Spinal cord (tissue), 10 donors: Measurements from ENCODE around the gene MMS22L. TPM values are rescaled to one million over a fixed set of nuclear protein-coding genes. Genes with fewer than 3 reads are reported as not detected.

ENCODE experiments used
- DNase-seq, 6 donors: peaks; one replicate each; pipeline versions ENCODE4 v3.0.0 to v3.0.0-alpha.2; 2013 to 2015; ENCODE audit warnings: low spot score in 6 of 6, low read depth in 4 of 6
- H3K27ac ChIP-seq: one replicate; pipeline ENCODE4 v1.5.1; 2013; ENCODE audit warnings: low read depth, low read length, control low read depth
- H3K27me3 ChIP-seq: one replicate; pipeline ENCODE4 v1.6.1; 2013; ENCODE audit warnings: low read length; ENCODE audit not compliant: control insufficient read depth, insufficient read depth
- H3K36me3 ChIP-seq: one replicate; pipeline ENCODE4 v1.6.1; 2013; ENCODE audit warnings: low read length; ENCODE audit not compliant: control insufficient read depth, insufficient read depth
- H3K4me1 ChIP-seq: one replicate; pipeline ENCODE4 v1.6.1; 2013; ENCODE audit warnings: low read length; ENCODE audit not compliant: control insufficient read depth, insufficient read depth
- H3K4me3 ChIP-seq: one replicate; pipeline ENCODE4 v1.5.1; 2013; ENCODE audit warnings: low read depth, low read length, control low read depth
- H3K9me3 ChIP-seq: one replicate; pipeline ENCODE4 v1.6.1; 2013; ENCODE audit warnings: low read length; ENCODE audit not compliant: control insufficient read depth, insufficient read depth
- WGBS: methylation state at CpG from one replicate; pipeline ENCODE4 v1.1.5; 2013; ENCODE audit warnings: missing lambda C conversion rate; ENCODE audit not compliant: insufficient coverage; 5-methylcytosine and 5-hydroxymethylcytosine counted together
- polyA plus RNA-seq, 2 donors: library from polyadenylated mRNA; unstranded; fragments of 120-200 nt; gene quantifications; one replicate each; pipeline ENCODE4 v1.2.1, GENCODE V29; 2013; ENCODE audit not compliant: insufficient read length in 2 of 2
- total RNA-seq, 2 donors: library from RNA; depleted of rRNA in 1 of 2; stranded (reverse); fragments of 120-200 nt in 1 of 2; fragments of >200 nt in 1 of 2; gene quantifications; one replicate each; pipeline versions ENCODE4 v1.2.3 to v1.2.4, GENCODE V29; 2013 to 2014
- donor health status: healthy.

MMS22L gene
- total and polyA plus RNA-seq, 4 donors = 5.9 to 18.9 (median 9.3) TPM

DNA sequence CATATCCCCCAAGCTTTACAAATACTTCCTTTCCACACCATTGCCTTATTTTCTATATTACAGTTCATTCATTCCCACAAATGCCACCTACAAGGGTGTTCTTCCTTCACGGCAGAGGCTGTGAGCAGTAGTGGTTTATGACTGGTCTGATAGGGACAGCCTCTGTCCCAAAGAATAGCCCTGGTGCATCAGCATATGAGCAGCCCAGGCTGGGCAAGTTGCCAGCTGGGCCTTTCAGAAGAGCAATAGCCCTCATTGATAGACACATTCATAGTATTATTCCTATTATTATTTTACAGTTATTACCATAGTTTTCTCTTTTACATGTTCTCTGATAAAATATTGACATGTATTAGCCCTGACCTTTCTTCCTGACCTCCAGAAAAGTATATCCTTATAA is 149.9 kb downstream of the MMS22L start:
- peaks cover 2% of the 10 kb centered on the region for H3K4me1 ChIP-seq
- no CpG with 5 or more reads among the region's 1 CpG for WGBS
- no peaks in the 10 kb centered on the region for H3K27me3 ChIP-seq
- peaks cover 3% of the 10 kb centered on the region for H3K36me3 ChIP-seq
- peak in 4 of 6 donors; percentile 3 to 67 (median 33) for DNase-seq
- no peak overlapping the region for H3K27ac ChIP-seq
- H3K4me3 ChIP-seq = no peak overlapping the region
- H3K9me3 ChIP-seq = no peaks in the 10 kb centered on the region

DNA sequence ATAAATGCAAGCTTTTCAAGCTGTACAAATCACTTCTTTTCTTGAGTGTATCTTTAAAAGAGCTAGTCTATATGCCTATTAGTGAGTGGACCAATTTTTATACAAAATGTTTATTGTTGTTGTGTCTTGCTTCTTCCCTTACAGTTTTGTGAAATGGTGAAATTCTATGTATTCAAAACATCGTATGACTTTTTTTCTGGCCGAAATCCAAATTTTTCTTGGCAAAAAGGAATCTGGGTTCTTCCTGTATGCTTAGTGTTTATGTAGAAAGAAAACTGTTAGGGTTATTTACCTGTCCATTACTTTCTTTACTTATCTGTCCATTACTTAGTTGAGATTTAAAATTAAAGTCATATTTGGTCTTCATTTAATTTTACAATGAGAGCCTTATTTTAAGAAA is 153.9 kb downstream of the MMS22L start:
- H3K4me1 ChIP-seq = peaks cover 2% of the 10 kb centered on the region
- H3K27ac ChIP-seq = no peak overlapping the region
- H3K4me3 ChIP-seq = no peak overlapping the region
- no peaks in the 10 kb centered on the region for H3K27me3 ChIP-seq
- H3K9me3 ChIP-seq = no peaks in the 10 kb centered on the region
- no peaks in the 10 kb centered on the region for H3K36me3 ChIP-seq
- WGBS = no CpG with 5 or more reads among the region's 2 CpGs
- DNase-seq = peak in 1 of 6 donors; percentile 5

DNA sequence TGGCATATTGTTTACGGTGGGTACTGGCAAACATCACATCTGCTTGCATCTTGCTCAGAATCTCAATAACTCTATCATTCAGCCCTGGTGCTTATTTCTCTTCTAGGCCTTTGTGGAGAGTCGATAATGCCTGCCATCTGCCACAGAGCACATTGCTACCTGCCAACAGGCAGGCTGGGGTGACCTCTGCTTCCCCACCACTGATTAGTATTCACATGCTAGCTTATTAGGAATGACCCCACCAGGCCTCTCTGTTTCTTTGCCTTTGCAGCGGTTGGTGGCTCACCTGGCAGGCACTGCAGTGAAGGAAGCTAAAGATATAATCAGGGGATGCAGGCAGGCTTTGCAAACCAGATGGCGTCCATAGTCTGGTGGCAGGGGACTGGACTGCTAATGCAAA is 154.5 kb downstream of the MMS22L start:
- peak in 2 of 6 donors; percentile 12 to 28 for DNase-seq
- Histone ChIP-seq H3K4me1 (peaks cover 2% of the 10 kb centered on the region), H3K27ac (no peak overlapping the region), H3K9me3 (no peaks in the 10 kb centered on the region), H3K36me3 (no peaks in the 10 kb centered on the region), H3K27me3 (no peaks in the 10 kb centered on the region), H3K4me3 (no peak overlapping the region)
- WGBS = 45% methylated on average over 3 of the region's 4 CpGs

DNA sequence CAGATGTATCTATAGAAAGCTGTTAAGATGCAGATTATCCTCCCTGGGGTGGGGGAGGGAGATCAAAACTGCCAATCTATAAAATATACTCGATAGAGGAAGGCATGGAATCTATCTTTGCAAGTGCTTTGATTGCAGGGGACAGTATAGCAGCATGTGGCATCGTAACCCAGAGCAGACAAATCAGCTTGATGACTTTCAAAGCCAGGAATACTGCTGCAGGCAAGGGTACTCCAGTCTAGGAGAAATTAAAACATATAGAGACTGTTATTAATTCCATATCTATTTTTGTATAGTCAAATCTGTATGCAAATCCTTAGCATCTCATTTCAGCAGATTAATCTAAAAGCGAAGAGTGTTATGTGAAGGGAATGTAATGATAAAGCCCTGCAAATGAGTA is 159.4 kb downstream of the MMS22L start:
- Histone ChIP-seq H3K4me3 (no peak overlapping the region), H3K27ac (no peak overlapping the region), H3K27me3 (no peaks in the 10 kb centered on the region), H3K4me1 (no peaks in the 10 kb centered on the region), H3K9me3 (no peaks in the 10 kb centered on the region), H3K36me3 (no peaks in the 10 kb centered on the region)
- DNase-seq = peak in 1 of 6 donors; percentile 18
- WGBS = 83% methylated on average over 1 of the region's 3 CpGs

DNA sequence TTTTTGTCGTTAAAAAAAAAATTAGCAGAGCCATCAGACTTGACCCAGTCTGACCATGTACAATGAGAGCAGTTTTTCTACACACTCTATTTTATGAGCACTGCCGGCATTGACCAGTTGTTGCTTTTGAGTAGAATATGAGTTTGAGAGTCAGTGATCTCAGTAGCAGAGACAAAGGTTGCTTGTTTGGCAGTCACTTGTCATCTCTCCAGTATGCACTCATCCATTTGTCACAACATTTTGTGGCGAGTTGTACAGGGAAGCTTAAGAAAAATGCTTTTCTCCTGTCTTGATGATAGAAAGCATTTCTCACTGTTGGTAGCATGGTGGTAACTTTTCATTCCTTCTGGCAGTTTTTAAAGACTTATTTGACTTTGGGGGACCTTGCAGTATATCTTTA is 159.9 kb downstream of the MMS22L start:
- no peak overlapping the region for H3K27ac ChIP-seq
- peak in 1 of 6 donors; percentile 7 for DNase-seq
- WGBS = no CpG with 5 or more reads among the region's 3 CpGs

DNA sequence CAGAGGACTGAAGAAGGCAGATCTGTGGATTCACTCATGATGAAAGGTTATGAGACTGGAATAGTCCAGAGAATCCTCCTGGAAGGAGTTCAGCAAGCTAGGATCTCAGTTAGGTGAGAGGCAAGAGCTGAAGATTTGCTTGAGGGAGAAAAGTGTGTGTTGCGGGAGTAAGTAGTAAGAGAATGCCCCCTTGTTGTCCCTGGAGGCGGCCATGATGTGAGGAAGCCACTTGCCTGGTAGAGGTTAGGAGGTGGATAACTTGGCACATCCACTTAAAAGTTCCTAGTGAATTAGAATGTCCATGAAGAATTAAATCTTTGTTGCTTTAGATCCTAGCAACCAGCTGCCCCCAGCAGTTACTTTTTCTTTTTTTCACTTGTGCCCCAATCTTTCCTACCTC is 162.5 kb downstream of the MMS22L start:
- no peaks in the 10 kb centered on the region for H3K36me3 ChIP-seq
- H3K27ac ChIP-seq = no peak overlapping the region
- no peaks in the 10 kb centered on the region for H3K9me3 ChIP-seq
- H3K4me3 ChIP-seq = no peak overlapping the region
- no peak for DNase-seq
- no peaks in the 10 kb centered on the region for H3K4me1 ChIP-seq
- no CpG with 5 or more reads among the region's 2 CpGs for WGBS
- no peaks in the 10 kb centered on the region for H3K27me3 ChIP-seq

More for the DNA sequence above, 159.9 kb downstream of the MMS22L start:
- Histone ChIP-seq H3K4me3 (no peak overlapping the region), H3K36me3 (no peaks in the 10 kb centered on the region), H3K9me3 (no peaks in the 10 kb centered on the region), H3K27me3 (no peaks in the 10 kb centered on the region), H3K4me1 (no peaks in the 10 kb centered on the region)

DNA sequence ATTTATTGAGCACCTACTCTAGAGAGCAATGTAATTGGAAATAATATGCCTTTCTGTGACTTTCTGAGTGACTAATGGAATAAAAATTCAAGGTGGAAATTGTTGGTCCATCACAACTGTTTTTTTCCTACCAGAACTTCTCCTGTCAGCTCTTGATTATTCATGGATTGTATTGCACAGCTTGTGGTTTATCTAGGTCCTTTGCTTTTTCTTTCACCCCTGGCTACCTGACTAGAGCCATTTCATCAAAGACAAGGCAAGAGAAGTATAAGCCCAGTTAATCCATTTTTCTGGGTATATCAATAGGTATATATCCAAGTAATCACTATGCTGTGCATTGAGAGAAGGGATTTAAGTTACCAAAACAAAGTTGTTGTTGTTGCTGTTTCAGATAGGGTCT is 168.4 kb downstream of the MMS22L start:
- Histone ChIP-seq H3K4me3 (no peak overlapping the region), H3K9me3 (no peaks in the 10 kb centered on the region), H3K27me3 (no peaks in the 10 kb centered on the region), H3K4me1 (no peaks in the 10 kb centered on the region), H3K27ac (no peak overlapping the region), H3K36me3 (peaks cover 8% of the 10 kb centered on the region)
- no peak for DNase-seq

DNA sequence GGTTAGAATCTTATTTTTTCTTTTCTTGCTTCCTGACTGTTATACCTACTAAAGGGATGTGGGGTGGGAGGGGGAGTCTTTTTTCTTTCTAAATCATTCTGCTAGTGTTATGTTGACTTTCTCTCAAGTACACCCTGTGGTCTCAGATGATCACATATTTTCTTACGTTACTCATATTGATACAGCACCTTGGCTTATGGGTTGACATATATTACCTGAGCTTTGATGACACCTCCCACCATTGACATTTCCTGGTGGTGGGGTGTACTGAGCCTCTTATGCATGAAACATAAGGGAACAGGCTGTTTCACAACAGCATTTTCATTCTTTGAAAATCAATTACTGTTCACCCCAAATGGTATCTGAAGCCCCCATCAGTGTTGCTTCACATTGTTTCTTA is 169.8 kb downstream of the MMS22L start:
- peaks cover 8% of the 10 kb centered on the region for H3K36me3 ChIP-seq
- no peak for DNase-seq
- no peaks in the 10 kb centered on the region for H3K27me3 ChIP-seq
- no CpG with 5 or more reads among the region's 1 CpG for WGBS
- H3K27ac ChIP-seq = no peak overlapping the region
- no peak overlapping the region for H3K4me3 ChIP-seq
- H3K9me3 ChIP-seq = no peaks in the 10 kb centered on the region
- no peaks in the 10 kb centered on the region for H3K4me1 ChIP-seq

DNA sequence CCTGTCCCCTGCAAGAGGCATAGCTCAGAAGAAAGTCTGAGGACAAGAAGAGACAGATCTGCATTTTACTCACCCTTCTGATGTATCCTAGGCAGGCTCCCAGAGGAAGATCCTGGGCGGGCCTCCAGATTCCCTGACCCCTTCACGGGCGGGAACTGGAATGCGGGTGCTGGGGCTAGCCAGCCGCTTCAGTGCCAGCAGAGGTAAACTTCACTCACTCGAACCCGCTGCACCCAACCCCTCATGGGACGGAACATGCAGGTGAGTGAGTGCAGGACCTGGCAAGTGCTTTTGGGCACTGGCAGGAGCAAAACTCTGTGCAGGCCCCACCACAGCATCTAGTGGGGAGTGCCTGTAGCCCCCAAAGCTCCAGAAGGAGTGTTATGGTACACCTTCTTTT is 171.8 kb downstream of the MMS22L start:
- no peak for DNase-seq
- Histone ChIP-seq H3K9me3 (no peaks in the 10 kb centered on the region), H3K4me3 (no peak overlapping the region), H3K4me1 (no peaks in the 10 kb centered on the region), H3K27ac (no peak overlapping the region), H3K27me3 (no peaks in the 10 kb centered on the region), H3K36me3 (peaks cover 8% of the 10 kb centered on the region)
- whole genome bisulfite sequencing = 97% methylated on average over 8 of the region's 8 CpGs

DNA sequence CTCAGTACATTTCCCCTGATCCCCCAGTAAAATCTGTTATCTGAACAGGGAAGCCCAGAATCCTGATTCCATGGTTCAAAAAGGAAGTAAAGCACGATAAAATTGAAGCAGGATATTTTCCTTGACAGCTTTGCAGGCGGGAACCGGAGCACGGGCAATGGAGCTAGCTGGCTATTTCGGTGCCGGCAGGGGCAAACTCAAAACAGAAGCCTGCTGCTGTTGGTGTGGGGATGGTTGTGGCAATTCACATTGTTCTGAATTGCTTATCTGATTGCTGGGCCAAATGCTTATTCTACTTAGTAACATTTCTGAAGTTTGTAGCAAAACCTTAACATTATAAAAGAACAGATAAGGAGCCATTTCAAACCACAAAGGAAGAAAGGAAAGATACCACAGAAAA is 172.4 kb downstream of the MMS22L start:
- H3K4me3 ChIP-seq = no peak overlapping the region
- no peak overlapping the region for H3K27ac ChIP-seq
- no peaks in the 10 kb centered on the region for H3K4me1 ChIP-seq
- DNase-seq = no peak
- no peaks in the 10 kb centered on the region for H3K9me3 ChIP-seq
- no peaks in the 10 kb centered on the region for H3K27me3 ChIP-seq
- WGBS = 92% methylated on average over 6 of the region's 6 CpGs
- peaks cover 8% of the 10 kb centered on the region for H3K36me3 ChIP-seq
